ENCODE measurements around the gene PCDHGC5.

PCDHGC5 gene

GRCh38 chr5:141491323-141492167 is 2.7 kb downstream of the PCDHGC5 start:
- no peak for DNase-seq

DNA sequence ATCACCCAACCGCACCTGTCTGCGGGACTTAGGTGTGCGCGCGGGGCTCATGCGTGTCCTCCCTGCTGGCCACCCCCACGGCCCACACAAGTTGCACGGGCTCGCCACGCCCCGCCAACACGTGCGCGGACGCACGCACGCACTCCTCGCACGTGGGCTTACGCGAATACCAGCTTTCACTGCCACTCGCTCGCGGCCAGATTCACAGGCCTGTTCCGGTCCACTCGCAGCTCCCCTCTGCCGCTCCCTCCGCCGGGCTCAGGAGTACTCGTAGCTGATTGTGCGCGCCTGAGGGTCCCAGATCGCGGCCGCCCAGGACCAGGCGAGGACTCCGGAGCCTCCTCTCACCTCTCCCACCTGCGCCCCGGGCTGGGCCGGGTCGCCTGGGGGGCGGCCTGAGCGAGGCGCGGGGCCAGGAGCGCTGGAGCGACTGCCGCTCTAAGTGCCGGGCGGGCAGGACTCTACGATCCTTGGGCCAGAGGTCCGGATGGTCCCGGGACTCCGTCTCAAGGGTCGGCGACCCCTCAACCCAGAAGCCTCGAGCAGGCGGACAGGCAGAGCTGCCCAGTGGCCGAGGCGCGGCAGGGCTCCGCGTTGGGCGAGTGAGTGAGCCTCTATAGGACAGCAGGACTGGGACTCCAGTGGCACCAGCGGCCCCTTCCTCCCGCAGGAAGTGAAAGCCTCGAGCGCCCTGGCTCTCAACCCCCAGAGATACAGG is 3.4 kb downstream of the PCDHGC5 start:
- no peak for DNase-seq

DNA sequence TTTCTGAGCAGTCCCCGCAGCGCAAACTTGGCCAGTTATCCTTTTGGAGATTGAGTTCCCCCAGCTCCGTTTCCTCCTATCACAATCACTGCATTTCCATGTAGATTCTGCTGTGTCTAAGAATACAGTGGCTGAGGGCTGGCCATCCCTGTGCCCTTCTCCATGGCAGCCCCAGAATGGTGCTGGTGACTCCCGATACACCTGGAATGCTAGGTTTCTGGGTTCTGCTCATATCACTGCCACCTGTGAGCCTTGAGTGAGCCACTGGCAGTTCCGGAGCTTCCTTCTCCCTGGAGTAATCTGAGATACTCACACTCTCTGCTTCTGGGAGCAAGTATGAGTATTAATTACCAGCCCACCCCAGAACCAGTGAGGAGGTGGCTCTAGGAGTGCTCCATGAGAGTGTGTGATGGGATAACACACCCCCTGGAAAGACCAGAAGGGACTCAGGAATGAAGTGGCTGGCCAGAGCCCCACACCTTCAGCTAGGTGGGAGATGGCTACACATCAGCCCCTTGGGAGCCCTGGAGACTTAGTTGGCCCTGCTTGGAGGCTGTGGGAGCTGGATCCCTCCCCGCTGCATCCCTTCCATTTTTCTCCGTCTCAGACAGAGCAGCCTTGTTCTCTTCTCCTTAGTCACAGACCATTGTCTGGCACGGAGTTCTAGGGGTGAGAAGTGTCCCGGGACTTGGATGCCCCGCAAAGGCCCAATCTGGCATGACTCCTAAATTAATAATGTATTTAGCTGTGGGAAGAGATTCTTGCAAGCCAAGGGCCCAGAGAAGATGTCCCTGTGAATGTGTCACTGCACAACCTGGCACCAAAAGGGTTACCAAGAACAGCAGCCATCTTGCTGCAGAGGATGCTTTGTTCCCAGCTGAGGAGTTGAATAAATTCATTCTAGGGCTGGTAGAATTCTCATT is 4.9 kb downstream of the PCDHGC5 start:
- DNase-seq, result no peak

GRCh38 chr5:141494761-141495452 is 6.0 kb downstream of the PCDHGC5 start:
- DNase-seq, result no peak

GRCh38 chr5:141495453-141495811 is 6.6 kb downstream of the PCDHGC5 start:
- DNase-seq, result no peak

- no peak for DNase-seq
Observed at GRCh38 chr5:141496038-141496437, 7.2 kb downstream of the PCDHGC5 start.

DNA sequence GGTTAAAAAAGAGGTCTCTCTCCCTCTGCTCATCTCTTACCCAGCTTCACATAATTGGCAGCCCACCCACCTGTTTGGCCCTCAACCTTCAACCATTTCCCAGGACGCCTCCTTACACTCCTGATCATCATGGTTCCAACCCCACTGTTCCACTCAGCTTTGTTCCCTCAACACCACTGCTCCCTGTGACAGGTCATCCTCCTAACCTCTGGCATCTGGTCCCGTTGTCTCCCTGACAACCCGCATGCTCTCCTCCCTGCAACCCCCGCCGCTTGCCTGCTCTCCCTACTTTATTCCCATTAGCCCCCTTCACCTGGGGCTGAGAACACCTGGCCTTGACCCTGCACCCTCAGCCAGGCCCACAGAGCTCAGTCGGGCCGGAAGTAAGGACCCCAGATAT is 12.9 kb downstream of the PCDHGC5 start:
- no peak for DNase-seq

- no peak for DNase-seq
Observed at GRCh38 chr5:141503681-141504080, 14.8 kb downstream of the PCDHGC5 start.

DNA sequence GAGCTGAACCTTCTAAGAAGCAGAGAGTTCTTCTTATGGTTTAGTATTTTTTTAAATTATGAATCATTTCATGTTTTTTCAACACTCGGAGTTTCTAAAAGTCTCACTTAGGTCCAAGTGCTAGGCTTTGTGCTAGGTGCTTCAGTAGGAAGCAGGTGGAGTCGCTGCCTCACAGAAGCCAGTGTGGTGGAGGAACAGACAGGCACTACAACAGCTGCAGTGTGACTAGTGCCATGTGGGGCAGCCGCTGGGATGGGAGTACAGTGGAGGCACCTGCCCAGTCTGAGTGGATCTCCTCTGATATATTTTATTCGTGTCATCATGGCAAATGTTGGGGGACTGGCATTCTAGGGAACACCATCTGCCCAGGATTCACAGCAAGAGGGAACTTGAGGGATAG is 15.3 kb downstream of the PCDHGC5 start:
- no peak for DNase-seq

DNA sequence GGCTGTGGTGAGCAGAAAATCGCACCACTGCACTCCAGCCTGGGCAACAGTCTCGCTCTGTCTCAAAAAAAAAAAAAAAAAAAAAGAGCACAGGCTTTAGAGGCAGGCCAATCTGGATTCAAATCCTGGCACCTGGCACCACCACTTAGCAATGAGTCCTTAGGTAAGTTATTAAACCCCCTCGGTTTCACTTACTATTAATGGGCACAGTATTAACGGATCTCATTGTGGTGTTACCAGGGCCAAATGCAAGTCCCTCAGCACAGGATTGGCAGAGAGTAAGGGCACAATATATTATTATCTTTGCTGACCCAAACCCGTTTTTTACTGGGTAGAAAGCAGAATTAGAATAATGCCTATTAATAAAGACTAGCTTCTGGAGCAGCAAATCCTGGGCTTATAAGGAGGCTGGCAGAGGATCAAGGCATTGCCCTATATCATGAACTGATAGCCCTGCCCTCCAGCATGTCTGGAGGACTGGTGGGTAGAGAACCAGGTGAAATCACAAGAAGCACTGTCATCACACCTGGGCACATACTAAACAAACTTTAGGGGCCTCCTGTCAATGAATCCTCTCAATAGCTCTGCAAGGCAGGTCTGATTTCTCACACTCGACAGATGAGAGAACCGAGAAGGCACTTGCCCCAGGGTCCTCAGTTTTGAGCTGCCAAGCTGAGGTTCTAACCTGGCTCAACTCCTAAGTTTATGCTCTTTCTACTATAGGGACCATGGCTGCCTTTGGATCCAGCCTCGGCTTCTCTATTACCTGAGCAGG is 17.7 kb downstream of the PCDHGC5 start:
- no peak for DNase-seq

- DNase-seq, result no peak
Observed at GRCh38 chr5:141507387-141508091, 18.7 kb downstream of the PCDHGC5 start.

DNA sequence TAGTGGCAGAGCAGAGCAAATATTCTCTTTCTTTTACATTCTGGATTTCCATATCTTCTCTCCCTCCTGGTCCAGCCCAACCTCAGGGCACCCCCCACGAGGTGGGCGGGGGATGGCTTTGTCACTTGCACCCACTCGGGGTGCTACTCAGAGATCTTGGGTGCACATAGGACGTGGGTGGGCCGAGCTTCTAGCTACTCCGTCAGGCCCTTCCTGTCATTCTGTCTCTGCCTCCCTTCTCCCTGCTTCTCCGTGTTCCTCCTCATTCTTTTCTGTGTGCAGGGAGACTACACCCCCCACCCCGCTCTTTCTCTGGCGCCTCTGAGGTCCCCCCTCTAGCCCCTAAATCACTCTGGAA is 19.5 kb downstream of the PCDHGC5 start:
- DNase-seq, result no peak

GRCh38 chr5:141508798-141509611 is 20.1 kb downstream of the PCDHGC5 start:
- DNase-seq, result peak; percentile 31

DNA sequence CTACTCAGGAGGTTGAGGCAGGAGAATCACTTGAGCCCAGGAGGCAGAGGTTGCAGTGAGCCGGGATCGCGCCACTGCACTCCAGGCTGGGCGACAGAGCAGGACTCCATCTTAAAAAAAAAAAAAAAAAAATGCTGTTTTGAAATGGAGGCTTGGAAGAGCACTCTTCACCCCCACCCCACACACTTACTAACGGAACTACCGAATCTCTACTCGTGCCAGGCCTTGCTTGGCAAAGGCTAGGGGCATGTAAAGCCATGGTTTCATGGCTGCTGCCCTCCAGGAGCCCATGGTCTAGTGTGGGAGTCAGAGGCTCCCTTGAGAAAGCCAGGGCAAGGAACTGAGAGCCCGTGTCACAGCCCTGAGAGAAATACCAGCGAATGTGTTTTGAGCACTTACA is 21.3 kb downstream of the PCDHGC5 start:
- no peak for DNase-seq

- no peak for DNase-seq
Observed at GRCh38 chr5:141510850-141511601, 22.1 kb downstream of the PCDHGC5 start.

GRCh38 chr5:141511771-141512325 is 23.0 kb downstream of the PCDHGC5 start:
- DNase-seq, result no peak

DNA sequence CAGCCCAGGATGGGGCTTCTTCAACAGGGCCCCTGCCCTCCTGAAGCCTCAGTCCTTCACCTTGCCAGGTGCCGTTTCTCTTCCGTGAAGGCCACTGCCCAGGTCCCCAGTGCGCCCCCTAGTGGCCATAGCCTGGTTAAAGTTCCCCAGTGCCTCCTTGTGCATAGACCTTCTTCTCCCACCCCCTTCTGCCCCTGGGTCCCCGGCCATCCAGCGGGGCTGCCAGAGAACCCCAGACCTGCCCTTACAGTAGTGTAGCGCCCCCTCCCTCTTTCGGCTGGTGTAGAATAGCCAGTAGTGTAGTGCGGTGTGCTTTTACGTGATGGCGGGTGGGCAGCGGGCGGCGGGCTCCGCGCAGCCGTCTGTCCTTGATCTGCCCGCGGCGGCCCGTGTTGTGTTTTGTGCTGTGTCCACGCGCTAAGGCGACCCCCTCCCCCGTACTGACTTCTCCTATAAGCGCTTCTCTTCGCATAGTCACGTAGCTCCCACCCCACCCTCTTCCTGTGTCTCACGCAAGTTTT is 23.6 kb downstream of the PCDHGC5 start:
- peak; percentile 52 for DNase-seq

- DNase-seq, result peak; percentile 27
Observed at GRCh38 chr5:141512911-141513626, 24.2 kb downstream of the PCDHGC5 start.

All from NCI-H1105 treated with DMSO at 0.1 percent for 48 hours (cell line).